GM04503 (cell line): ENCODE measurements around the gene TMEM44.
"Not testable (repeated sequence)": the region's sequence is repeated elsewhere in the genome, so short reads cannot be mapped to it uniquely, and the experiment has no call there.

Source experiments
- DNase-seq: peaks from one replicate; pipeline ENCODE4 v3.0.0-alpha.2; 2012; ENCODE audit warnings: low read depth

Gene TMEM44

GRCh38 chr3:194609601-194610000, 23.6 kb downstream of the TMEM44 start:
- DNase-seq, result no peak

GRCh38 chr3:194608981-194609380, 24.2 kb downstream of the TMEM44 start:
- no peak for DNase-seq

GRCh38 chr3:194607592-194608389, 25.4 kb downstream of the TMEM44 start:
- DNase-seq, result no peak

- no peak for DNase-seq
Measured at GRCh38 chr3:194606941-194607340, 26.3 kb downstream of the TMEM44 start.

GRCh38 chr3:194606163-194606562, 27.1 kb downstream of the TMEM44 start:
- no peak for DNase-seq

- DNase-seq, result not testable (repeated sequence)
Measured at GRCh38 chr3:194605314-194605713, 27.9 kb downstream of the TMEM44 start.

- DNase-seq, result no peak
Measured at GRCh38 chr3:194604837-194605236, 28.4 kb downstream of the TMEM44 start.

GRCh38 chr3:194604126-194604525, 29.1 kb downstream of the TMEM44 start:
- no peak for DNase-seq

GRCh38 chr3:194602669-194603171, 30.5 kb downstream of the TMEM44 start:
- DNase-seq, result no peak

- DNase-seq, result no peak
Measured at GRCh38 chr3:194598771-194599557, 34.3 kb downstream of the TMEM44 start.

- no peak for DNase-seq
Measured at GRCh38 chr3:194596906-194597305, 36.3 kb downstream of the TMEM44 start.

- DNase-seq, result peak; percentile 99
Measured at GRCh38 chr3:194592798-194593752, 40.1 kb downstream of the TMEM44 start.

- DNase-seq, result no peak
Measured at GRCh38 chr3:194588741-194589140, 44.5 kb downstream of the TMEM44 start.

- no peak for DNase-seq
Measured at GRCh38 chr3:194588236-194588635, 45.0 kb downstream of the TMEM44 start.

GRCh38 chr3:194587438-194587931, 45.7 kb downstream of the TMEM44 start:
- DNase-seq, result no peak

GRCh38 chr3:194586836-194587235, 46.4 kb downstream of the TMEM44 start:
- DNase-seq, result no peak

- DNase-seq, result no peak
Measured at GRCh38 chr3:194585880-194586281, 47.3 kb downstream of the TMEM44 start.

- no peak for DNase-seq
Measured at GRCh38 chr3:194584866-194585265, 48.4 kb downstream of the TMEM44 start.

- DNase-seq, result no peak
Measured at GRCh38 chr3:194584320-194584776, 48.9 kb downstream of the TMEM44 start.

- no peak for DNase-seq
Measured at GRCh38 chr3:194582196-194582905, 50.9 kb downstream of the TMEM44 start.

- no peak for DNase-seq
Measured at GRCh38 chr3:194579091-194579606, 54.1 kb downstream of the TMEM44 start.
